ENCODE results near the gene LDLRAD4.
"Not testable (repeated sequence)": the region's sequence is repeated elsewhere in the genome, so short reads cannot be mapped to it uniquely, and the experiment has no call there.

The LDLRAD4 gene

GRCh38 chr18:13481331-13481730 lies 262.8 kb downstream of the LDLRAD4 start:
- no peak for DNase-seq

GRCh38 chr18:13481820-13482617 lies 263.5 kb downstream of the LDLRAD4 start:
- DNase-seq: peak in 1 of 2 donors; percentile 23

GRCh38 chr18:13482618-13482945 lies 264.0 kb downstream of the LDLRAD4 start:
- no peak for DNase-seq

- DNase-seq: no peak
Measured at GRCh38 chr18:13483316-13484270, 265.0 kb downstream of the LDLRAD4 start.

- no peak for DNase-seq
Measured at GRCh38 chr18:13485182-13485581, 266.6 kb downstream of the LDLRAD4 start.

- DNase-seq: no peak
Measured at GRCh38 chr18:13485604-13486003, 267.0 kb downstream of the LDLRAD4 start.

GRCh38 chr18:13486284-13486683 lies 267.7 kb downstream of the LDLRAD4 start:
- no peak for DNase-seq

- no peak for DNase-seq
Measured at GRCh38 chr18:13486686-13487085, 268.1 kb downstream of the LDLRAD4 start.

- no peak for DNase-seq
Measured at GRCh38 chr18:13487237-13487636, 268.7 kb downstream of the LDLRAD4 start.

- no peak for DNase-seq
Measured at GRCh38 chr18:13488281-13488929, 269.8 kb downstream of the LDLRAD4 start.

- DNase-seq: not testable (repeated sequence)
Measured at GRCh38 chr18:13489303-13489702, 270.7 kb downstream of the LDLRAD4 start.

- no peak for DNase-seq
Measured at GRCh38 chr18:13491138-13491537, 272.6 kb downstream of the LDLRAD4 start.

GRCh38 chr18:13492314-13492713 lies 273.8 kb downstream of the LDLRAD4 start:
- no peak for DNase-seq

GRCh38 chr18:13493079-13493478 lies 274.5 kb downstream of the LDLRAD4 start:
- no peak for DNase-seq

GRCh38 chr18:13493725-13494124 lies 275.2 kb downstream of the LDLRAD4 start:
- DNase-seq: no peak

- DNase-seq: peak in 1 of 2 donors; percentile 21
Measured at GRCh38 chr18:13494871-13495445, 276.4 kb downstream of the LDLRAD4 start.

- DNase-seq: no peak
Measured at GRCh38 chr18:13495961-13496360, 277.4 kb downstream of the LDLRAD4 start.

- DNase-seq: no peak
Measured at GRCh38 chr18:13496691-13497281, 278.2 kb downstream of the LDLRAD4 start.

GRCh38 chr18:13499803-13500202 lies 281.2 kb downstream of the LDLRAD4 start:
- no peak for DNase-seq

GRCh38 chr18:13500227-13500865 lies 281.8 kb downstream of the LDLRAD4 start:
- peak in 1 of 2 donors; percentile 22 for DNase-seq

GRCh38 chr18:13500869-13501542 lies 282.4 kb downstream of the LDLRAD4 start:
- DNase-seq: no peak

- DNase-seq: no peak
Measured at GRCh38 chr18:13501543-13501887, 283.0 kb downstream of the LDLRAD4 start.
